Endothelial cell (in vitro differentiated cells): ENCODE results near the gene CYP24A1. TPM values are rescaled to one million over a fixed set of nuclear protein-coding genes. Genes with fewer than 3 reads are reported as not detected.

Source experiments
- DNase-seq: peaks from one replicate; pipeline ENCODE4 v3.0.0; 2021; ENCODE audit warnings: low spot score
- H3K27ac Mint-ChIP-seq: one replicate; pipeline ENCODE4 v1.8.0; 2021; ENCODE audit warnings: mixed read lengths, inconsistent platforms; ENCODE audit not compliant: unreplicated experiment
- H3K27me3 Mint-ChIP-seq: one replicate; pipeline ENCODE4 v1.8.0; 2021; ENCODE audit warnings: mild to moderate bottlenecking, moderate library complexity, mixed read lengths, inconsistent platforms; ENCODE audit not compliant: unreplicated experiment
- H3K36me3 Mint-ChIP-seq: one replicate; pipeline ENCODE4 v1.8.0; 2021; ENCODE audit warnings: mild to moderate bottlenecking, low read depth, mixed read lengths, inconsistent platforms; ENCODE audit not compliant: unreplicated experiment
- H3K4me1 Mint-ChIP-seq: one replicate; pipeline ENCODE4 v1.8.0; 2021; ENCODE audit warnings: mild to moderate bottlenecking, mixed read lengths, inconsistent platforms; ENCODE audit not compliant: unreplicated experiment
- H3K4me3 Mint-ChIP-seq: one replicate; pipeline ENCODE4 v1.8.0; 2021; ENCODE audit warnings: mild to moderate bottlenecking, mixed read lengths, inconsistent platforms; ENCODE audit not compliant: unreplicated experiment
- H3K9me3 Mint-ChIP-seq: one replicate; pipeline ENCODE4 v1.8.0; 2021; ENCODE audit warnings: mixed read lengths, inconsistent platforms; ENCODE audit not compliant: unreplicated experiment
- total RNA-seq: library from RNA; stranded (reverse); fragmentation: NEBNext Ultra II Directional; extraction: Animal tissue kit (Norgen Biotek cat#: 25700); gene quantifications from one replicate; pipeline ENCODE4 v1.2.1, GENCODE V29; 2021; ENCODE audit not compliant: unreplicated experiment
- TF ChIP-seq, protein P1 (sequence below): fragments of 200-600 bp; sonication (generic); IDR thresholded peaks from one replicate; pipeline ENCODE4 v1.5.0; 2021; ENCODE audit warnings: antibody characterized with exemption; ENCODE audit not compliant: unreplicated experiment

Gene CYP24A1
- total RNA-seq, 1 donor from 2014 or later = not detected

DNA sequence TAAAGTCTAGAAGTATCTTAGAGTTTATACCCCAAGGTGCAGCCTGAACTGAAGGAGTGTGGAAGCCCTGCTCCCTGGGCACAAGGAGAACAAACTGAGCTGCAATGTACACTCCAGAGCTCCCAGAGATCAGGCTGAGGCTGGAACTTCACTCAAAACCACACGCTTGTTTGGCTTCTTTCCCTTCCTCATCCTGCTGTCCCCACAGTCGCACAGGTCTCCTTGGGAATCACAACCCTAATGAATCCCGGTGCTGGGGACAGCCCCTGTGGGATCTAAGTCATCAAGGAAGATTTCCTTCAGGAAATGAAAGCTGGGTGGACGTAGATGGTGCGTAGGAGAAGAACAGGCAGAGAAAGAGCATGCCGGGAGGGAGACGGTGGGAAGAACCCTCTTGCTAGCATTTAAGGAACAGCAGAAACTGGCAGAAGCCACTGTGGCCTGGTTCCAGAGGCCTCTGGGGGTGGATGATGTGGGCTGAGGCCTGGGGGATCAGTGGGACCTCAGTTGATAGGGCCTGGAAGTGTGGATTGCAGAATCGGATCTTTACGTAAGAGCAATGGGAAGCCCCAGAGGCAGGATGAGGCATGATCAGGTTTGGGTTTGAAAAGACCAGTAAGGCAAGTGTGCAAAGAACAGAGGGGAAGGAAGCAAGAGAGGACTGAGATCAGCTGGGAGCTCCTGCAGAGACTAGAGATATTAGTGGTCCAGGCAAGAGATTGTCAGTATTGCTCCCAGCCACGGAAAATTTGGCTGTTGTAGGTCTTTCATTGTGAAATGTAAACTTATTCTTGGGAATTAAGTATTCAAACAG lies 21.4 kb downstream of the CYP24A1 start:
- no peak overlapping the region for H3K27ac Mint-ChIP-seq
- no peak overlapping the region for H3K4me3 Mint-ChIP-seq
- H3K27me3 Mint-ChIP-seq = peaks cover 1% of the 10 kb centered on the region
- peaks cover 4% of the 10 kb centered on the region for H3K4me1 Mint-ChIP-seq
- H3K9me3 Mint-ChIP-seq = no peaks in the 10 kb centered on the region
- DNase-seq = no peak
- TF ChIP-seq, protein P1, sequence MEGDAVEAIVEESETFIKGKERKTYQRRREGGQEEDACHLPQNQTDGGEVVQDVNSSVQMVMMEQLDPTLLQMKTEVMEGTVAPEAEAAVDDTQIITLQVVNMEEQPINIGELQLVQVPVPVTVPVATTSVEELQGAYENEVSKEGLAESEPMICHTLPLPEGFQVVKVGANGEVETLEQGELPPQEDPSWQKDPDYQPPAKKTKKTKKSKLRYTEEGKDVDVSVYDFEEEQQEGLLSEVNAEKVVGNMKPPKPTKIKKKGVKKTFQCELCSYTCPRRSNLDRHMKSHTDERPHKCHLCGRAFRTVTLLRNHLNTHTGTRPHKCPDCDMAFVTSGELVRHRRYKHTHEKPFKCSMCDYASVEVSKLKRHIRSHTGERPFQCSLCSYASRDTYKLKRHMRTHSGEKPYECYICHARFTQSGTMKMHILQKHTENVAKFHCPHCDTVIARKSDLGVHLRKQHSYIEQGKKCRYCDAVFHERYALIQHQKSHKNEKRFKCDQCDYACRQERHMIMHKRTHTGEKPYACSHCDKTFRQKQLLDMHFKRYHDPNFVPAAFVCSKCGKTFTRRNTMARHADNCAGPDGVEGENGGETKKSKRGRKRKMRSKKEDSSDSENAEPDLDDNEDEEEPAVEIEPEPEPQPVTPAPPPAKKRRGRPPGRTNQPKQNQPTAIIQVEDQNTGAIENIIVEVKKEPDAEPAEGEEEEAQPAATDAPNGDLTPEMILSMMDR = no peak
- no peaks in the 10 kb centered on the region for H3K36me3 Mint-ChIP-seq

DNA sequence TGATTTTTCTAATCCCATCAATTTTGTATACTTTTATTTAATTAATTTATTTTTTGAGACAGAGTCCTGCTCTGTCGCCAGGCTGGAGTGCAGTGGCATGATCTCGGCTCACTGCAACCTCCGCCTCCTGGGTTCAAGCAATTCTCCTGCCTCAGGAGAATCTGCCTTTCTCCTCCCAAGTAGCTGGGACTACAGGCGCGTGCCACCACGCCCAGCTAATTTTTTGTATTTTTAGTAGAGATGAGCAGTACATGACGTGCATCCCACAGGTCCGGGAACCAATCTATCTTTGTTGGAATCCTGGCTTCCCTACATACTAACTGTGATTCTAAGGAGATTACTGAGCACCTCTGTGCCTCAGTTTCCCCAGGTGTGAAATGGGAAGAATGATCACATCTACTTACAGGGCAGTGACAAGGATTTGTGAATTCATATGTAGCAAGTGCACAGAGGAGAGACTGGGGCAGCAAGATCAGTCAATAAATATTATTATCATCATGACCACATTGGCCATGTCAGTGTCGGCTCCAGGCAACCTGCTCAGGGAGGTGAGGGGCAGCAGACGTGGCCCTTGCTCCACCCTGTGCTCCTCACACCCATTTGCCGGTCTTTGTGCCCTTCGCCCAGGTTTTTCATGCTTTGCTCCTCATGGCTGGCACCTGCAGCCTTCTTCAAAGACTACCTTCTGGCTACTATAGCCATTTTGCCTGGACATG lies 22.1 kb downstream of the CYP24A1 start:
- Mint-ChIP-seq H3K27me3 (peaks cover 1% of the 10 kb centered on the region), H3K27ac (no peak overlapping the region), H3K4me1 (peaks cover 4% of the 10 kb centered on the region), H3K9me3 (no peaks in the 10 kb centered on the region), H3K4me3 (no peak overlapping the region), H3K36me3 (no peaks in the 10 kb centered on the region)
- no peak for DNase-seq
- TF ChIP-seq, protein P1 = no peak

GRCh38 chr20:54151075-54151439 lies 22.7 kb downstream of the CYP24A1 start:
- TF ChIP-seq, protein P1 = no peak
- Mint-ChIP-seq H3K36me3 (no peaks in the 10 kb centered on the region), H3K4me1 (peaks cover 4% of the 10 kb centered on the region), H3K27ac (no peak overlapping the region), H3K9me3 (no peaks in the 10 kb centered on the region), H3K27me3 (peaks cover 1% of the 10 kb centered on the region), H3K4me3 (no peak overlapping the region)
- DNase-seq = no peak

- no peak for DNase-seq
- Mint-ChIP-seq H3K27me3 (peaks cover 1% of the 10 kb centered on the region), H3K36me3 (no peaks in the 10 kb centered on the region), H3K27ac (no peak overlapping the region), H3K4me3 (no peak overlapping the region), H3K9me3 (no peaks in the 10 kb centered on the region), H3K4me1 (peaks cover 4% of the 10 kb centered on the region)
- TF ChIP-seq, protein P1 = no peak
These were observed 24.0 kb downstream of the CYP24A1 start for GRCh38 chr20:54149765-54150264.
